ENCODE data around the gene PAX9. TPM values are rescaled to one million over a fixed set of nuclear protein-coding genes. Genes with fewer than 3 reads are reported as not detected.

The PAX9 gene
- total RNA-seq, 4 donors from 2014 or later: not detected

- in situ Hi-C loops (cut with MboI; ENCODE audit: low sequenced_read_pairs in 4 of 4): loop anchor here in 1 of 4 donors (25.0 kb wide), 1 partner anchor 304 kb away; no protein-coding TSS in a partner anchor
- TF ChIP-seq CTCF (IDR thresholded peaks at IDR 0.05 in 4 of 5, conservative IDR thresholded peaks at IDR 0.05 in 1 of 5) (no peak), POLR2A (IDR thresholded peaks at IDR 0.05) (no peak)
- intact Hi-C loops (cut with DNase I; ENCODE audit: low total_unique reads): no loop called here
- H3K36me3 ChIP-seq: no peaks in the 10 kb centered on the region
- H3K4me1 ChIP-seq: no peaks in the 10 kb centered on the region
- DNase-seq (no peak), ATAC-seq (no peak)
- no peaks in the 10 kb centered on the region for H3K9me3 ChIP-seq
- H3K27me3 ChIP-seq: no peaks in the 10 kb centered on the region
- H3K27ac ChIP-seq: no peak overlapping the region
- no peak overlapping the region for H3K4me3 ChIP-seq
Measured at GRCh38 chr14:36633580-36633979, 28.1 kb upstream of the PAX9 start.

GRCh38 chr14:36646664-36647416, 14.8 kb upstream of the PAX9 start:
- H3K4me3 ChIP-seq: peak overlapping the region; percentile 31 to 51 (median 40)
- DNase-seq: no peak
- no peaks in the 10 kb centered on the region for H3K36me3 ChIP-seq
- H3K27ac ChIP-seq: no peak overlapping the region
- in situ Hi-C loops (cut with MboI; ENCODE audit: low sequenced_read_pairs in 4 of 4): loop anchor here in 1 of 4 donors (25.0 kb wide), 1 partner anchor 290 kb away; no protein-coding TSS in a partner anchor
- TF ChIP-seq POLR2A (IDR thresholded peaks at IDR 0.05) (no peak), CTCF (IDR thresholded peaks at IDR 0.05 in 4 of 5, conservative IDR thresholded peaks at IDR 0.05 in 1 of 5) (no peak)
- peaks cover 62 to 77% (median 64%) of the 10 kb centered on the region in 3 donors for H3K27me3 ChIP-seq
- H3K9me3 ChIP-seq: no peaks in the 10 kb centered on the region
- H3K4me1 ChIP-seq: peaks cover 12% of the 10 kb centered on the region in 2 donors
- no peak for ATAC-seq
- intact Hi-C loops (cut with DNase I; ENCODE audit: low total_unique reads): loop anchor here (5.0 kb wide), 1 partner anchor 295 kb away; no protein-coding TSS in a partner anchor

- peaks cover 68 to 83% (median 70%) of the 10 kb centered on the region in 3 donors for H3K27me3 ChIP-seq
- intact Hi-C loops (cut with DNase I; ENCODE audit: low total_unique reads) (loop anchor here (5.0 kb wide), 1 partner anchor 295 kb away; no protein-coding TSS in a partner anchor), in situ Hi-C loops (cut with MboI; ENCODE audit: low sequenced_read_pairs in 4 of 4) (loop anchor here in 1 of 4 donors (25.0 kb wide), 1 partner anchor 290 kb away; no protein-coding TSS in a partner anchor)
- H3K4me1 ChIP-seq: peaks cover 12% of the 10 kb centered on the region in 2 donors
- H3K4me3 ChIP-seq: peak overlapping the region; percentile 31 to 51 (median 40)
- H3K9me3 ChIP-seq: no peaks in the 10 kb centered on the region
- DNase-seq (no peak), ATAC-seq (no peak)
- no peak overlapping the region for H3K27ac ChIP-seq
- H3K36me3 ChIP-seq: no peaks in the 10 kb centered on the region
- no peak for TF ChIP-seq POLR2A (IDR thresholded peaks at IDR 0.05)
- TF ChIP-seq CTCF (IDR thresholded peaks at IDR 0.05 in 4 of 5, conservative IDR thresholded peaks at IDR 0.05 in 1 of 5): no peak
Measured at GRCh38 chr14:36647417-36647823, 14.2 kb upstream of the PAX9 start.

GRCh38 chr14:36647824-36648753, 13.6 kb upstream of the PAX9 start:
- DNase-seq (no peak), ATAC-seq (no peak)
- Histone ChIP-seq H3K27ac (no peak overlapping the region), H3K36me3 (no peaks in the 10 kb centered on the region), H3K9me3 (no peaks in the 10 kb centered on the region), H3K4me1 (peaks cover 12% of the 10 kb centered on the region in 2 donors), H3K4me3 (peak overlapping the region; percentile 31 to 51 (median 40)), H3K27me3 (peaks cover 75 to 90% (median 77%) of the 10 kb centered on the region in 3 donors)
- intact Hi-C loops (cut with DNase I; ENCODE audit: low total_unique reads) (loop anchor here (5.0 kb wide), 1 partner anchor 294 kb away; no protein-coding TSS in a partner anchor), in situ Hi-C loops (cut with MboI; ENCODE audit: low sequenced_read_pairs in 4 of 4) (loop anchor here in 1 of 4 donors (25.0 kb wide), 1 partner anchor 289 kb away; no protein-coding TSS in a partner anchor)
- TF ChIP-seq POLR2A (IDR thresholded peaks at IDR 0.05): no peak
- peak in 4 of 5 experiments; percentile 8 to 35 (median 24) for TF ChIP-seq CTCF (IDR thresholded peaks at IDR 0.05 in 4 of 5, conservative IDR thresholded peaks at IDR 0.05 in 1 of 5)

All from gastrocnemius medialis (tissue), 4 donors.